Muscle of back (tissue), 11 donors: ENCODE data around the gene QRICH2. TPM values are rescaled to one million over a fixed set of nuclear protein-coding genes. Genes with fewer than 3 reads are reported as not detected.
"Not testable (repeated sequence)": the region's sequence is repeated elsewhere in the genome, so short reads cannot be mapped to it uniquely, and the experiment has no call there.

Experiments used
- DNase-seq, 3 donors: peaks; one replicate each; pipeline versions ENCODE4 v3.0.0 to v3.0.0-alpha.2; 2013
- polyA plus RNA-seq, 10 donors: library from polyadenylated mRNA; unstranded; fragments of 120-200 nt; gene quantifications; one replicate each; pipeline ENCODE4 v1.2.1, GENCODE V29; 2013; ENCODE audit not compliant: insufficient read length in 10 of 10

QRICH2 gene
- polyA plus RNA-seq, 10 donors: 2.1 to 4.7 (median 3.4) TPM

GRCh38 chr17:76233588-76234353, 74.3 kb downstream of the QRICH2 start:
- no peak for DNase-seq

- peak; percentile 51 to 85 (median 73) for DNase-seq
Measured at GRCh38 chr17:76232342-76232741, 75.7 kb downstream of the QRICH2 start.

DNA sequence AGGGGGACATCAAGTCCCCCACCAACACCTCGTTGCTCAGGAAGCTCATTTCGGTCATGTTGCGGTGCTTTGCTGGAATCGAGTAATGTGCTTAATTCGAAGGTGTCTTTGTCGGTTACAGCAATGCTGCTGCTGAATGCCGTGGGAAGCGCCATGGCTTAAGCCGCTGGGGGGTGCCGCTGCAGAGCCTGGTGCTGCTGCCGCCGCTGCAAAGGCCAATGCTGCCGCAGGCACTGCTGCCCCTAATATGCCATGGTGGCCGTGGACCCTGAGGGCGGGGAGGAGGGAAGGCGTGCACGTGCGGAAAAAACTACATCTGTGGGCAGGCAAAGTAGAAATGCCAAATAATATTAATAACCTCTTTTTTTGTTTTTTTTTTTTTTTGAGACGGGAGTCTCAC, 81.3 kb downstream of the QRICH2 start:
- DNase-seq: not testable (repeated sequence)

GRCh38 chr17:76225373-76226086, 82.5 kb downstream of the QRICH2 start:
- not testable (repeated sequence) for DNase-seq

Other genes starting within 250 kb of the QRICH2 start
- gene SRP68, start 235.8 kb downstream of the QRICH2 start, polyA plus RNA-seq: 10 to 100 TPM; 62.0 to 92.5 (median 78.8) TPM
- gene GALR2, start 233.5 kb downstream of the QRICH2 start, polyA plus RNA-seq: not detected
- 10 to 100 TPM in 3 of 10 donors, 1 to 10 TPM in 7; 1.7 to 17.8 (median 6.9) TPM for gene ZACN, start 229.1 kb downstream of the QRICH2 start, polyA plus RNA-seq
- gene EXOC7, start 204.5 kb downstream of the QRICH2 start, polyA plus RNA-seq: 100 to 1,000 TPM in 1 of 10 donors, 10 to 100 TPM in 9; 63.9 to 103 (median 82.0) TPM
- gene FOXJ1, start 167.0 kb downstream of the QRICH2 start, polyA plus RNA-seq: under 1 TPM in 7 of 10 donors, not detected in 3; 0.05 to 0.41 (median 0.12) TPM
- gene RNF157, start 67.8 kb downstream of the QRICH2 start, polyA plus RNA-seq: 10 to 100 TPM in 5 of 10 donors, 1 to 10 TPM in 5; 5.6 to 15.7 (median 9.8) TPM
- gene UBALD2, start 42.9 kb downstream of the QRICH2 start, polyA plus RNA-seq: 10 to 100 TPM; 11.9 to 20.7 (median 16.8) TPM
- gene PRPSAP1, start 45.6 kb upstream of the QRICH2 start, polyA plus RNA-seq: 10 to 100 TPM; 29.0 to 51.6 (median 36.0) TPM
- gene SPHK1, start 76.3 kb upstream of the QRICH2 start, polyA plus RNA-seq: 1 to 10 TPM in 9 of 10 donors, under 1 TPM in 1; 0.84 to 3.1 (median 1.6) TPM
- 10 to 100 TPM; 13.0 to 24.8 (median 16.2) TPM for gene UBE2O, start 144.9 kb upstream of the QRICH2 start, polyA plus RNA-seq
- gene AANAT, start 159.3 kb upstream of the QRICH2 start, polyA plus RNA-seq: under 1 TPM in 6 of 10 donors, not detected in 4; 0.17 to 0.83 (median 0.40) TPM
- gene RHBDF2, start 193.1 kb upstream of the QRICH2 start, polyA plus RNA-seq: 1 to 10 TPM; 5.1 to 7.1 (median 6.0) TPM
- gene CYGB, start 229.4 kb upstream of the QRICH2 start, polyA plus RNA-seq: 10 to 100 TPM in 9 of 10 donors, 1 to 10 TPM in 1; 9.1 to 18.4 (median 15.8) TPM
- 1 to 10 TPM; 1.6 to 6.6 (median 3.0) TPM for gene PRCD, start 231.8 kb upstream of the QRICH2 start, polyA plus RNA-seq